Prostate gland (tissue), 2 donors: ENCODE measurements around the gene C1QC. TPM values are rescaled to one million over a fixed set of nuclear protein-coding genes. Genes with fewer than 3 reads are reported as not detected.

Experiments used
- DNase-seq: peaks from one replicate; pipeline ENCODE4 v3.0.0-alpha.2; 2019; ENCODE audit warnings: low spot score
- H3K27ac ChIP-seq, 2 donors: fragments of 200-600 bp; sonication (generic); 2 replicates each; pipeline ENCODE4 v1.5.1; 2017 to 2019
- H3K27me3 ChIP-seq: fragments of 200-600 bp; sonication (generic); replicated peaks from 2 replicates; pipeline ENCODE4 v1.5.1; 2019; ENCODE audit not compliant: insufficient read depth
- H3K36me3 ChIP-seq, 2 donors: fragments of 200-600 bp; sonication (generic); 1 replicate in 1 of 2; 2 replicates in 1 of 2; pipeline versions ENCODE4 v1.5.1 to v1.8.1; 2017 to 2019
- H3K4me1 ChIP-seq: fragments of 200-600 bp; sonication (generic); replicated peaks from 2 replicates; pipeline ENCODE4 v1.5.1; 2019
- H3K4me3 ChIP-seq, 2 donors: fragments of 200-600 bp; sonication (generic); 2 replicates each; pipeline ENCODE4 v1.5.1; 2017 to 2019
- H3K9me3 ChIP-seq: fragments of 200-600 bp; sonication (generic); 2 replicates; pipeline ENCODE4 v1.5.1; 2017
- CTCF ChIP-seq, 4 experiments: fragments of 200-600 bp in 2 of 4; fragments of 450-650 bp in 2 of 4; sonication (generic) in 2 of 4; IDR thresholded peaks; 1 replicate in 3 of 4; 2 replicates in 1 of 4; pipeline ENCODE4 v1.5.1; 2016 to 2019; ENCODE audit warnings: antibody characterized with exemption in 4 of 4, mild to moderate bottlenecking in 2 of 4, moderate library complexity in 2 of 4
- POLR2A ChIP-seq: fragments of 450-650 bp; IDR thresholded peaks from one replicate; pipeline ENCODE4 v1.6.1; 2016; ENCODE audit warnings: antibody characterized with exemption, mild to moderate bottlenecking
- POLR2AphosphoS5 ChIP-seq: sonication (generic); formaldehyde crosslinking; IDR thresholded peaks from one replicate; pipeline ENCODE4 v1.6.1; 2017; ENCODE audit warnings: antibody characterized with exemption
- WGBS: methylation state at CpG from one replicate; pipeline ENCODE4 v1.1.5; 2018; 5-methylcytosine and 5-hydroxymethylcytosine counted together
- intact Hi-C: fragments of 100-400 bp; cut with DNase I; formaldehyde crosslinking; loops from one replicate; pipeline ENCODE4 v1.14.2; 2022
- microRNA-seq: library from miRNA; unstranded; fragments of <30 nt; microRNA quantifications from one replicate; pipeline ENCODE4, GENCODE V29; 2016
- small RNA-seq, 2 donors: library from RNA; depleted of rRNA; stranded (forward); fragments of <200 nt; gene quantifications; one replicate each; pipeline ENCODE3, GENCODE V24; 2016
- total RNA-seq, 2 donors: library from RNA; depleted of rRNA; stranded (reverse); fragments of >200 nt; gene quantifications; one replicate each; pipeline ENCODE4 v1.1.0, GENCODE V29; 2016

Gene C1QC
- total RNA-seq, 2 donors from 2014 or later, result 54.8 to 76.9 TPM

DNA sequence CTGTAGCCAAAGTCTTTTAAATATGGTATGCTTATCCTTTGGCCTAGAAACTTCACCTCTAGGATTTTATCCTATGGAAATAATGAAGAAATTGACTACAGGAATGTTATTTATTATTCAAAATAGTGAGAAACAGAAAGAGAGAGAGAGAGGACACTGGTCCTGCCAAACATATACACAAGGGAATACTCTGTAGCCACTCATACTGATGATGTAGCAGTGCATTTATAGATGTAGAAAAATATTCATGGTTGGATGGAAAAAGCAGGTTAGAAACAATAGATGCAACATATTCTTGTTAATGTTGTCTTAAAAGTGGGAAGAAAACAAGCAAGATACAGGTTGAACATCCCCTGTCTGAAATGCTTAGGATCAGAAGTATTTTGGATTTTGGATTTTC lies 45.0 kb downstream of the C1QC start:
- Histone ChIP-seq H3K9me3 (no peaks in the 10 kb centered on the region), H3K27me3 (no peaks in the 10 kb centered on the region), H3K4me1 (no peaks in the 10 kb centered on the region), H3K27ac (no peak overlapping the region), H3K36me3 (no peaks in the 10 kb centered on the region), H3K4me3 (no peak overlapping the region)
- DNase-seq, result no peak
- TF ChIP-seq CTCF (IDR thresholded peaks at IDR 0.05) (no peak), POLR2A (no peak), POLR2AphosphoS5 (no peak)
- intact Hi-C loops, result no loop called here

GRCh38 chr1:22689505-22689904 lies 46.1 kb downstream of the C1QC start:
- Histone ChIP-seq H3K4me1 (no peaks in the 10 kb centered on the region), H3K9me3 (no peaks in the 10 kb centered on the region), H3K27ac (no peak overlapping the region), H3K36me3 (no peaks in the 10 kb centered on the region), H3K4me3 (no peak overlapping the region), H3K27me3 (no peaks in the 10 kb centered on the region)
- TF ChIP-seq POLR2A (no peak), POLR2AphosphoS5 (no peak), CTCF (IDR thresholded peaks at IDR 0.05) (no peak)
- no peak for DNase-seq
- intact Hi-C loops, result no loop called here
- 50% methylated on average over 11 of the region's 11 CpGs for WGBS

GRCh38 chr1:22691031-22691753 lies 47.8 kb downstream of the C1QC start:
- H3K27ac ChIP-seq, result no peak overlapping the region
- WGBS, result 69% methylated on average over 13 of the region's 13 CpGs
- TF ChIP-seq POLR2AphosphoS5 (no peak), POLR2A (no peak)
- no peak for DNase-seq
- no peaks in the 10 kb centered on the region for H3K27me3 ChIP-seq
- H3K4me3 ChIP-seq, result no peak overlapping the region
- H3K4me1 ChIP-seq, result no peaks in the 10 kb centered on the region
- H3K36me3 ChIP-seq, result no peaks in the 10 kb centered on the region
- no peaks in the 10 kb centered on the region for H3K9me3 ChIP-seq
- intact Hi-C loops, result no loop called here

GRCh38 chr1:22694172-22694571 lies 50.7 kb downstream of the C1QC start:
- Histone ChIP-seq H3K27ac (no peak overlapping the region), H3K9me3 (no peaks in the 10 kb centered on the region), H3K4me1 (no peaks in the 10 kb centered on the region), H3K4me3 (no peak overlapping the region), H3K27me3 (no peaks in the 10 kb centered on the region), H3K36me3 (no peaks in the 10 kb centered on the region)
- intact Hi-C loops, result no loop called here
- WGBS, result 91% methylated on average over 5 of the region's 5 CpGs
- no peak for DNase-seq
- TF ChIP-seq CTCF (IDR thresholded peaks at IDR 0.05), result no peak

- Histone ChIP-seq H3K9me3 (no peaks in the 10 kb centered on the region), H3K36me3 (no peaks in the 10 kb centered on the region), H3K27me3 (no peaks in the 10 kb centered on the region), H3K4me3 (no peak overlapping the region), H3K27ac (no peak overlapping the region), H3K4me1 (no peaks in the 10 kb centered on the region)
- TF ChIP-seq CTCF (IDR thresholded peaks at IDR 0.05) (no peak), POLR2AphosphoS5 (no peak), POLR2A (no peak)
- WGBS, result 87% methylated on average over 3 of the region's 3 CpGs
- no peak for DNase-seq
- intact Hi-C loops, result no loop called here
These were observed 53.2 kb downstream of the C1QC start for GRCh38 chr1:22696610-22697009.

Small RNA genes lying within 50 kb of the gene (microRNA-seq; reads per million reads assigned to microRNA genes)
- gene MIR6127, result not detected

Small RNA genes lying within 50 kb of the gene (small RNA-seq; reads per million reads assigned to genes)
- gene MIR6127, result 0 reads per million in 2 donors

Other genes starting within 250 kb of the C1QC start
- gene ZBTB40, start 191.8 kb upstream of the C1QC start, total RNA-seq, result 10 to 100 TPM; 18.2 to 26.3 TPM
- gene EPHA8, start 80.1 kb upstream of the C1QC start, total RNA-seq, result 1 to 10 TPM in 1 of 2 donors, under 1 TPM in 1; 0.05 to 4.1 TPM
- 10 to 100 TPM; 47.6 to 83.7 TPM for gene C1QA, start 7.0 kb upstream of the C1QC start, total RNA-seq
- gene C1QB, start 9.6 kb downstream of the C1QC start, total RNA-seq, result 100 to 1,000 TPM; 106 to 151 TPM
- 1 to 10 TPM; 6.4 to 7.4 TPM for gene EPHB2, start 67.2 kb downstream of the C1QC start, total RNA-seq